Breast epithelium (tissue), 4 donors: ENCODE data around the gene GLI3. TPM values are rescaled to one million over a fixed set of nuclear protein-coding genes. Genes with fewer than 3 reads are reported as not detected.

ENCODE experiments used
- DNase-seq, 2 donors: peaks; one replicate each; pipeline ENCODE4 v3.0.0-alpha.2; 2019; ENCODE audit warnings: low spot score in 2 of 2
- H3K27ac ChIP-seq, 2 donors: fragments of 200-600 bp; sonication (generic) in 1 of 2; one replicate each; pipeline ENCODE4 v1.5.1; 2016 to 2019; ENCODE audit warnings: mild to moderate bottlenecking in 1 of 2
- H3K27me3 ChIP-seq, 2 donors: fragments of 200-600 bp; sonication (generic) in 1 of 2; one replicate each; pipeline versions ENCODE4 v1.5.1 to v1.6.0; 2017 to 2019; ENCODE audit warnings: control low read depth in 1 of 2, mild to moderate bottlenecking in 1 of 2
- H3K36me3 ChIP-seq: fragments of 200-600 bp; one replicate; pipeline ENCODE4 v1.5.1; 2019
- H3K4me1 ChIP-seq, 2 donors: fragments of 200-600 bp; sonication (generic); one replicate each; pipeline ENCODE4 v1.5.1; 2016 to 2019; ENCODE audit warnings: control low read depth in 1 of 2
- H3K4me3 ChIP-seq, 3 donors: fragments of 200-600 bp; sonication (generic); 1 replicate in 2 of 3; 2 replicates in 1 of 3; pipeline ENCODE4 v1.5.1; 2016 to 2019; ENCODE audit warnings: mild to moderate bottlenecking in 3 of 3, moderate library complexity in 2 of 3
- H3K9me3 ChIP-seq, 2 donors: fragments of 200-600 bp; sonication (generic) in 1 of 2; one replicate each; pipeline ENCODE4 v1.5.1; 2016 to 2019; ENCODE audit warnings: control low read depth in 1 of 2
- CTCF ChIP-seq, 3 donors: fragments of 450-650 bp; IDR thresholded peaks; one replicate each; pipeline ENCODE4 v1.5.1; 2016 to 2017; ENCODE audit warnings: antibody characterized with exemption in 3 of 3, mild to moderate bottlenecking in 3 of 3, moderate library complexity in 3 of 3
- POLR2A ChIP-seq: fragments of 450-650 bp; IDR thresholded peaks from one replicate; pipeline ENCODE4 v1.6.1; 2016; ENCODE audit warnings: antibody characterized with exemption, mild to moderate bottlenecking, moderate library complexity
- POLR2AphosphoS5 ChIP-seq, 3 donors: sonication (generic); formaldehyde crosslinking; IDR thresholded peaks; one replicate each; pipeline ENCODE4 v1.6.1; 2017; ENCODE audit warnings: antibody characterized with exemption in 3 of 3
- intact Hi-C: fragments of 100-400 bp; cut with DNase I; formaldehyde crosslinking; loops from one replicate; pipeline ENCODE4 v1.15.1; 2023; ENCODE audit warnings: low total_unique reads
- total RNA-seq, 3 donors: library from RNA; depleted of rRNA; stranded (reverse); fragments of >200 nt; gene quantifications; one replicate each; pipeline ENCODE4 v1.1.0, GENCODE V29; 2016

GLI3 gene
- total RNA-seq, 3 donors from 2014 or later = 10.2 to 29.9 (median 22.6) TPM

DNA sequence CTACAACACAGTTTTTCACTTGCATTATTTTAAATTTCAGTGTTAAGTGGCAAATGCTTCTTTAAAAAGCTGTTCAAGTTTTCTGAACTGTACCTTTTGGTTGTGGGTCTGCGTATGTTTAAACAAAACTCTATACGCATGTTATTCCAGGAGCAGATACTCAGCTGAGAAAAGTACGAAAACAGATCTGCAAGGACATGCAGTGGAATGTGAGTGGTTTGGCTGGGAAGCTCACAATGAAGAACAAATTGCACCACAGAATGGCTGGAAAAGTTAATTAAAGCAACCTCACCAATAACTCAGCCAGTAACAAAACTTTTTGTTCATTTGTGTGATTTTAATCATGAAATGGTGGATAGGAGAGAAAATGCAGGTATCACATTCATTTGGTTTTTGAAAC lies 17.6 kb downstream of the GLI3 start:
- intact Hi-C loops = no loop called here
- H3K9me3 ChIP-seq = no peaks in the 10 kb centered on the region
- peaks cover 0 to 8% of the 10 kb centered on the region in 2 donors for H3K4me1 ChIP-seq
- no peaks in the 10 kb centered on the region for H3K27me3 ChIP-seq
- peak overlapping the region in 1 of 3 donors; percentile 16 for H3K4me3 ChIP-seq
- peak in 1 of 2 donors; percentile 61 for DNase-seq
- no peaks in the 10 kb centered on the region for H3K36me3 ChIP-seq
- no peak for TF ChIP-seq POLR2AphosphoS5 (IDR thresholded peaks at IDR 0.05)
- no peak for TF ChIP-seq POLR2A
- TF ChIP-seq CTCF (IDR thresholded peaks at IDR 0.05) = no peak
- peak overlapping the region; percentile 79 to 86 for H3K27ac ChIP-seq

GRCh38 chr7:42218248-42218647 lies 18.8 kb downstream of the GLI3 start:
- no peaks in the 10 kb centered on the region for H3K36me3 ChIP-seq
- peak overlapping the region; percentile 79 to 85 for H3K27ac ChIP-seq
- peaks cover 0 to 8% of the 10 kb centered on the region in 2 donors for H3K4me1 ChIP-seq
- DNase-seq = no peak
- TF ChIP-seq POLR2A = no peak
- TF ChIP-seq POLR2AphosphoS5 (IDR thresholded peaks at IDR 0.05) = no peak
- no peak for TF ChIP-seq CTCF (IDR thresholded peaks at IDR 0.05)
- H3K4me3 ChIP-seq = peak overlapping the region in 1 of 3 donors; percentile 24
- H3K9me3 ChIP-seq = no peaks in the 10 kb centered on the region
- intact Hi-C loops = no loop called here
- H3K27me3 ChIP-seq = no peaks in the 10 kb centered on the region

DNA sequence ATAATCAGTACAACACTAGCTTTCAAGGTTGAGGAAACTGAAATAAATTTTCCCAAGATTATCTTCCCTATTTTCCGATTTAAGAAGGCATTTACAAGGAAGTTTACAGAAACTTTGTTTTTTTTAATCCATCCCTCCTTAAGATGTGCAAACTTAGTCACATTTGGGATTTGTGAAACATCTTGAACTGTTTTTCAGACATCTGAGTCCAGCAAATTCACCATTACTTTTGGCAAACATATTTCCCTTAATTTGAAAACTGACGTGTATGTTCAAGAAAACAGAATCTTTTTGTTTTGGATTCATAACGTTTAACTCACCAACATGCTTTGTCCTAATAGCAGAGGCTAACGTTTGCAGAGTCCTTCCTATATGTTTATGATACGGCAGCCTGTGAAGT lies 19.5 kb downstream of the GLI3 start:
- no peaks in the 10 kb centered on the region for H3K36me3 ChIP-seq
- no peaks in the 10 kb centered on the region for H3K27me3 ChIP-seq
- DNase-seq = no peak
- no peak overlapping the region for H3K4me3 ChIP-seq
- intact Hi-C loops = no loop called here
- peak overlapping the region; percentile 79 to 85 for H3K27ac ChIP-seq
- TF ChIP-seq POLR2AphosphoS5 (IDR thresholded peaks at IDR 0.05) (no peak), POLR2A (no peak), CTCF (IDR thresholded peaks at IDR 0.05) (no peak)
- H3K4me1 ChIP-seq = peaks cover 0 to 8% of the 10 kb centered on the region in 2 donors
- H3K9me3 ChIP-seq = no peaks in the 10 kb centered on the region

DNA sequence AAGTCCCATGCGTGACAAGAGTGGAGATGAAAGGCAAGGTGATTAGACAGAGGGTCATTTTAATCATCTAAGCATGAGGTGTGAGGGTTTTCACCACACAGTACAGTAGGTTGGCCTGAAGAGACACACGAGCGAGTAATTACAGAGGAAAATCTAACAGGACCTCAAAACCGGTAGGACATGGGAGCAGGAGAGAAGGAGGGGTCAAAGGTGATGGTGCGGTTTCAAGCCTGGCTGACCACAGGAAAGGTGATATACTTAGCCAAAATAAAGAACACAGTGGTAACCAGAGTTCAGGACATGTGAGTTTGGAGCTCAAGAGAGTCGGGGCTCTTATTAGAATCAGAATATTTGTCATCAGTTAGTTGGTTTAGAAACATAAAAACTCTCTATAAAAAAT lies 20.0 kb downstream of the GLI3 start:
- intact Hi-C loops = no loop called here
- H3K27me3 ChIP-seq = no peaks in the 10 kb centered on the region
- TF ChIP-seq POLR2AphosphoS5 (IDR thresholded peaks at IDR 0.05) = no peak
- no peak for TF ChIP-seq CTCF (IDR thresholded peaks at IDR 0.05)
- no peak for DNase-seq
- H3K27ac ChIP-seq = peak overlapping the region; percentile 79 to 85
- no peak overlapping the region for H3K4me3 ChIP-seq
- peaks cover 0 to 8% of the 10 kb centered on the region in 2 donors for H3K4me1 ChIP-seq
- no peaks in the 10 kb centered on the region for H3K36me3 ChIP-seq
- H3K9me3 ChIP-seq = no peaks in the 10 kb centered on the region

- Histone ChIP-seq H3K36me3 (no peaks in the 10 kb centered on the region), H3K4me3 (no peak overlapping the region), H3K27me3 (no peaks in the 10 kb centered on the region), H3K9me3 (no peaks in the 10 kb centered on the region), H3K27ac (no peak overlapping the region), H3K4me1 (peaks cover 0 to 5% of the 10 kb centered on the region in 2 donors)
- DNase-seq = no peak
- intact Hi-C loops = no loop called here
- TF ChIP-seq POLR2AphosphoS5 (IDR thresholded peaks at IDR 0.05) = no peak
- no peak for TF ChIP-seq CTCF (IDR thresholded peaks at IDR 0.05)
- no peak for TF ChIP-seq POLR2A
Observed at GRCh38 chr7:42214060-42214679, 22.8 kb downstream of the GLI3 start.
